Osteoblast (primary cell): ENCODE data around the gene UGT1A3. TPM values are rescaled to one million over a fixed set of nuclear protein-coding genes. Genes with fewer than 3 reads are reported as not detected.

Experiments
- DNase-seq: peaks from one replicate; pipeline ENCODE4 v3.0.0; 2011; ENCODE audit warnings: low spot score, mixed read lengths; ENCODE audit not compliant: insufficient read length; ENCODE audit errors: missing footprints
- H2AFZ ChIP-seq: 2 replicates; pipeline ENCODE4 v1.6.0; 2011; ENCODE audit warnings: mild to moderate bottlenecking, low read length
- H3K27ac ChIP-seq: 2 replicates; pipeline ENCODE4 v1.5.1; 2011; ENCODE audit warnings: mild to moderate bottlenecking, low read depth, low read length, moderate library complexity
- H3K27me3 ChIP-seq: 2 replicates; pipeline ENCODE4 v1.6.0; 2012; ENCODE audit warnings: mild to moderate bottlenecking, control low read depth, inconsistent platforms, low read length, moderate library complexity; ENCODE audit not compliant: insufficient read depth
- H3K36me3 ChIP-seq: 2 replicates; pipeline ENCODE4 v1.5.1; 2011; ENCODE audit warnings: mild to moderate bottlenecking, low read length, control low read depth, moderate library complexity; ENCODE audit not compliant: insufficient read depth
- H3K4me1 ChIP-seq: 2 replicates; pipeline ENCODE4 v1.5.1; 2011; ENCODE audit warnings: mild to moderate bottlenecking, low read length, control low read depth, moderate library complexity; ENCODE audit not compliant: insufficient read depth
- H3K4me2 ChIP-seq: 2 replicates; pipeline ENCODE4 v1.6.0; 2011; ENCODE audit warnings: mild to moderate bottlenecking, low read length; ENCODE audit not compliant: insufficient read depth
- H3K4me3 ChIP-seq: fragments of 200-600 bp; sonication (generic); 3 replicates; pipeline ENCODE4 v1.5.1; 2012; ENCODE audit warnings: mild to moderate bottlenecking, low read length, inconsistent platforms; ENCODE audit not compliant: insufficient read depth
- H3K79me2 ChIP-seq: 2 replicates; pipeline ENCODE4 v1.6.0; 2012; ENCODE audit warnings: mild to moderate bottlenecking, low read length, control low read depth, inconsistent platforms; ENCODE audit not compliant: insufficient read depth
- H3K9me3 ChIP-seq: 2 replicates; pipeline ENCODE4 v1.5.1; 2011; ENCODE audit warnings: low read depth, low read length, control low read depth
- H4K20me1 ChIP-seq: 2 replicates; pipeline ENCODE4 v1.6.0; 2012; ENCODE audit warnings: mild to moderate bottlenecking, low read length, control low read depth; ENCODE audit not compliant: insufficient read depth
- CTCF ChIP-seq: IDR thresholded peaks from 2 replicates; pipeline ENCODE4 v1.5.1; 2011; ENCODE audit warnings: mild to moderate bottlenecking, low read depth, low read length, moderate library complexity; ENCODE audit errors: extremely low read depth
- total RNA-seq: library from RNA; depleted of rRNA; stranded (reverse); fragments of >200 nt; gene quantifications from 2 replicates; pipeline ENCODE4 v1.2.3, GENCODE V29; 2012

Gene UGT1A3
- total RNA-seq, 1 donor = not detected

GRCh38 chr2:233708942-233709341 lies 19.9 kb upstream of the UGT1A3 start:
- Histone ChIP-seq H3K4me1 (peaks cover 28% of the 10 kb centered on the region), H3K27me3 (peaks cover 9% of the 10 kb centered on the region), H3K9me3 (no peaks in the 10 kb centered on the region), H2AFZ (no peak overlapping the region), H3K4me2 (no peak overlapping the region), H4K20me1 (no peaks in the 10 kb centered on the region), H3K36me3 (no peaks in the 10 kb centered on the region), H3K79me2 (no peaks in the 10 kb centered on the region), H3K27ac (no peak overlapping the region), H3K4me3 (no peak overlapping the region)
- no peak for TF ChIP-seq CTCF
- DNase-seq = no peak

- H3K4me1 ChIP-seq = peaks cover 21% of the 10 kb centered on the region
- peaks cover 14% of the 10 kb centered on the region for H3K27me3 ChIP-seq
- no peak overlapping the region for H2AFZ ChIP-seq
These were observed 17.4 kb upstream of the UGT1A3 start for GRCh38 chr2:233711312-233712008.

GRCh38 chr2:233712611-233713261 lies 16.1 kb upstream of the UGT1A3 start, which contains the start of gene UGT1A5:
Gene UGT1A5 (plus strand): TSS chr2:233712907. CDS start chr2:233712992, 85 bp downstream.
- DNase-seq = no peak
- H3K79me2 ChIP-seq = no peaks in the 10 kb centered on the region
- no peak for TF ChIP-seq CTCF
- no peaks in the 10 kb centered on the region for H4K20me1 ChIP-seq
- peaks cover 21% of the 10 kb centered on the region for H3K27me3 ChIP-seq
- no peak within 1 kb of the TSS for H2AFZ ChIP-seq
- no peak within 1 kb of the TSS for H3K27ac ChIP-seq
- no peak within 1 kb of the TSS for H3K4me2 ChIP-seq
- H3K36me3 ChIP-seq = no peaks in the 10 kb centered on the region
- H3K4me1 ChIP-seq = peaks cover 8% of the 10 kb centered on the region
- no peak within 1 kb of the TSS for H3K4me3 ChIP-seq
- no peaks in the 10 kb centered on the region for H3K9me3 ChIP-seq

More at GRCh38 chr2:233711312-233712008, 17.4 kb upstream of the UGT1A3 start:
- no peak overlapping the region for H3K27ac ChIP-seq
- DNase-seq = peak; percentile 92
- H3K9me3 ChIP-seq = no peaks in the 10 kb centered on the region
- H3K36me3 ChIP-seq = no peaks in the 10 kb centered on the region
- peak; percentile 98 for TF ChIP-seq CTCF
- H3K4me2 ChIP-seq = no peak overlapping the region
- H3K79me2 ChIP-seq = no peaks in the 10 kb centered on the region
- no peak overlapping the region for H3K4me3 ChIP-seq
- no peaks in the 10 kb centered on the region for H4K20me1 ChIP-seq

- Histone ChIP-seq H3K27ac (no peak overlapping the region), H2AFZ (no peak overlapping the region), H3K27me3 (peaks cover 21% of the 10 kb centered on the region), H3K4me1 (peaks cover 3% of the 10 kb centered on the region), H3K4me2 (no peak overlapping the region), H3K79me2 (no peaks in the 10 kb centered on the region), H4K20me1 (no peaks in the 10 kb centered on the region), H3K36me3 (no peaks in the 10 kb centered on the region), H3K4me3 (no peak overlapping the region), H3K9me3 (no peaks in the 10 kb centered on the region)
- TF ChIP-seq CTCF = no peak
- DNase-seq = no peak
These were observed 15.6 kb upstream of the UGT1A3 start for GRCh38 chr2:233713262-233713615.
